Mucosa of gallbladder (tissue), 1 donor: ENCODE results near the gene SEC31A. TPM values are rescaled to one million over a fixed set of nuclear protein-coding genes. Genes with fewer than 3 reads are reported as not detected.
A peak's percentile ranks its signal among the peaks of the same experiment; 100 is the strongest.
"Not testable (repeated sequence)": the region's sequence is repeated elsewhere in the genome, so short reads cannot be mapped to it uniquely, and the experiment has no call there.

ENCODE experiments used
- DNase-seq: peaks from one replicate; pipeline ENCODE4 v3.0.0-alpha.2; 2020; ENCODE audit warnings: low spot score
- total RNA-seq: library from RNA; stranded (reverse); gene quantifications from one replicate; pipeline ENCODE4 v1.2.1, GENCODE V29; 2021
- donor health status: DM: no; HTN: no; CAD: no.

The SEC31A gene, protein sequence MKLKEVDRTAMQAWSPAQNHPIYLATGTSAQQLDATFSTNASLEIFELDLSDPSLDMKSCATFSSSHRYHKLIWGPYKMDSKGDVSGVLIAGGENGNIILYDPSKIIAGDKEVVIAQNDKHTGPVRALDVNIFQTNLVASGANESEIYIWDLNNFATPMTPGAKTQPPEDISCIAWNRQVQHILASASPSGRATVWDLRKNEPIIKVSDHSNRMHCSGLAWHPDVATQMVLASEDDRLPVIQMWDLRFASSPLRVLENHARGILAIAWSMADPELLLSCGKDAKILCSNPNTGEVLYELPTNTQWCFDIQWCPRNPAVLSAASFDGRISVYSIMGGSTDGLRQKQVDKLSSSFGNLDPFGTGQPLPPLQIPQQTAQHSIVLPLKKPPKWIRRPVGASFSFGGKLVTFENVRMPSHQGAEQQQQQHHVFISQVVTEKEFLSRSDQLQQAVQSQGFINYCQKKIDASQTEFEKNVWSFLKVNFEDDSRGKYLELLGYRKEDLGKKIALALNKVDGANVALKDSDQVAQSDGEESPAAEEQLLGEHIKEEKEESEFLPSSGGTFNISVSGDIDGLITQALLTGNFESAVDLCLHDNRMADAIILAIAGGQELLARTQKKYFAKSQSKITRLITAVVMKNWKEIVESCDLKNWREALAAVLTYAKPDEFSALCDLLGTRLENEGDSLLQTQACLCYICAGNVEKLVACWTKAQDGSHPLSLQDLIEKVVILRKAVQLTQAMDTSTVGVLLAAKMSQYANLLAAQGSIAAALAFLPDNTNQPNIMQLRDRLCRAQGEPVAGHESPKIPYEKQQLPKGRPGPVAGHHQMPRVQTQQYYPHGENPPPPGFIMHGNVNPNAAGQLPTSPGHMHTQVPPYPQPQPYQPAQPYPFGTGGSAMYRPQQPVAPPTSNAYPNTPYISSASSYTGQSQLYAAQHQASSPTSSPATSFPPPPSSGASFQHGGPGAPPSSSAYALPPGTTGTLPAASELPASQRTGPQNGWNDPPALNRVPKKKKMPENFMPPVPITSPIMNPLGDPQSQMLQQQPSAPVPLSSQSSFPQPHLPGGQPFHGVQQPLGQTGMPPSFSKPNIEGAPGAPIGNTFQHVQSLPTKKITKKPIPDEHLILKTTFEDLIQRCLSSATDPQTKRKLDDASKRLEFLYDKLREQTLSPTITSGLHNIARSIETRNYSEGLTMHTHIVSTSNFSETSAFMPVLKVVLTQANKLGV
- total RNA-seq = 227 TPM

- peak; percentile 97 for DNase-seq
Measured at GRCh38 chr4:82890901-82891706, at the start of gene SEC31A. Gene SEC31A, minus strand, starts transcription at chr4:82891153. Its CDS starts 9,217 bp downstream, at chr4:82881936.

DNA sequence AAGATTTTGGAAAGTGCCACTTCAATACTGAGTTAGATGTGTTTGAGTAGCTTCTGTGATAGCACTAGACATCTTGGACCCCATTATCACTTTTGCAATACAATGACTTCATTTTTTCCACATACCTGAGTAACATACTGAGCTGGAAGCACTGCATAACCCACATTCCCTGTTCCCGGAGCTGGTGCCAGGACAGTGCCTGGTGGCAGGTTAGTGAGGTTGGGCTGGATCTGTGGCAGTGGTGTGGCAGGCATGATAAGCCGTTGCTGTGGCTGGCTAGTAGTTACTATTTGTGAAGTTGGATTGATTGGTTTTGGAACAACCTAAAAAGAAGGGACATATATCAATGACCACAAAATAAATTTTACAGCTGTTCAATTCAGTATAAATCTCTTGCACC lies 48.5 kb upstream of the SEC31A start:
- DNase-seq = no peak

GRCh38 chr4:82934441-82934840 lies 43.5 kb upstream of the SEC31A start:
- DNase-seq = no peak

DNA sequence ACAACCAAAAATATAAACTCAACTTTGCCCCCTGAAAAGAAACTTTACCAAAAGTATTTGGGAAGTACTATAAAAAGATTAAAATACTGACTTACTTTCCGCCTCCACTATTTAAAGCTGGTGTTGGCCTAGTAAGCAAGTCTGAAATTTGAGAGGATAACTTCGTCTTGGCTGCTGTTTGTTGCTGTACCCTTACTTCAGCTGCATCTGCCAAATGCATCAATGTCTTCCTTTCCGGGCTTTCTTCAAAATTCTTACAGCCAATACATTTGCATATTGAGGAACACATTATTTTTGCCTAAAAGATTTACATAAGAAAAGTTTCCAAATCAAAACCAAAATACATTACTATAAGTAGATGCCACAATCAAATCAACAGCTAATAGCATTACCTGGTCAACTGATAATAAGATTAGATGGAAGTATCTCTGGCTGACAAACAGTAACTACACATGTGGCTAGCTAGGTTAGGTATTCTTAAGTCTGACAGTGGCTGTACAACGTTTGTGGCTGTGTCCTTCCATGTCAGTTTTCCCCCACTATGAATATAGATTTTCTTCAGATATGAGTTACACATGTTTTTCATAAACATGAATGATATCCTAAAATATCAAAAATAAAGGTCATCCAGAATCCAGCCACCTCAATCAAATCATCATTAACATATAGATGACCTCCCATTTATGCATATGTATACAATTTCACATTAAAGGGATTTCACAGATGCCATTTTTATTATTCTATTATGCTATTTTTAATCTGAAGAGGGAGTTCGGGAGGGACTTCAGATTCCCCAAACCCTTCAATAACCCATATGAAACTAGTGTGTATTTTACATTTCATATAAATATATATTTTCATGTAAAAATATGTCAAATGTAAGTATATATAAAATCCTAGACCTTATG lies 40.1 kb upstream of the SEC31A start:
- no peak for DNase-seq

DNA sequence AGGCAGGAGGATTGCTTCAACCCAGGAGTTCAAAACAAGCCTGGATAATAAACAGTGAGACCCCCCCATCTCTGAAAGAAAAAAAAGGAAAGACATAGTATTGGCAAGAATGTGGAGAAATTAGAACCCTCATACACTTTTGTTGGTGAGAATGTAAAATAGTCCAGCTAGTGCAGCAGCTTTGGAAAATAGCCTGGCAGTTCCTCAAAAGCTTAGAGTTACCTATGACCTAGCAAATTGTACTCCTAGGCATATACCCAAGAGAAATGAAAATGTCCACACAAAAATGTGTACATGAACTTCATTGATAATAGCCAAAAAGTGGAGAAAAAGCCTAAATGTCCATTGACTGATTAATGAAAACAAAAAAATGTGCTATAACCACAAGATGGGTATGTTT lies 30.8 kb upstream of the SEC31A start:
- no peak for DNase-seq

GRCh38 chr4:82919386-82919785 lies 28.4 kb upstream of the SEC31A start:
- no peak for DNase-seq

DNA sequence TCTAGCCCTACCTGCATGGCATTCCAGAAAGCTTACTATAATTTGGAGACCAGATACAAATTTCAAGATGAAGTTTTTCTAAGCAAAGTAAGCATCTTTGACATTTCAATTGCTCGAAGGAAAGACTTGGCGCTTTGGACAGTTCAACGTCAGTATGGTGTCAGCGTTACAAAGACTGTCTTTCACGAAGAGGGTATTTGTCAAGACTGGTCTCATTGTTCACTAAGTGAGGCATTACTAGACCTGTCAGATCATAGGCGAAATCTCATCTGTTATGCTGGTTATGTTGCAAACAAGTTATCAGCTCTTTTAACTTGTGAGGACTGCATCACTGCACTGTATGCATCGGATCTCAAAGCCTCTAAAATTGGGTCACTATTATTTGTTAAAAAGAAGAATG lies 27.1 kb upstream of the SEC31A start:
- no peak for DNase-seq

- DNase-seq = not testable (repeated sequence)
Measured at GRCh38 chr4:82913968-82914367, 23.0 kb upstream of the SEC31A start.

- DNase-seq = no peak
Measured at GRCh38 chr4:82913305-82913704, 22.4 kb upstream of the SEC31A start.

DNA sequence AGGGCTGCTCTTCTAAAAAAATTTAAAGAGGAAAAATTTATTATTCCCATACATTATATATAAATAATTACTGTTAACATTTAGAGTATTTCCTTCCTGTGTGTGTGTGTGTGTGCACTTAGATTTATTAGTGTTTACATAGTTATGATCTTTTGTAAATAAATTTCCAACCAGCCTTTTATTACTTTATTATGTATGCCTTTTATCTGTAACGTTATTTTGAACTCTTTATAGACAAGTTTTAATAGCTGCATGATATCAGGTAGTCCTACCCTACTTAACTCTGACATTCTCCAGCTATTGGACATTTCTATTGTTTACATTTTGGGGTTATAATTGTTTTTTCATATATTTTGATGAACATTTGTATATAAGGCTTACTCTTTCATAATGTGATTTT lies 18.4 kb upstream of the SEC31A start:
- DNase-seq = no peak

DNA sequence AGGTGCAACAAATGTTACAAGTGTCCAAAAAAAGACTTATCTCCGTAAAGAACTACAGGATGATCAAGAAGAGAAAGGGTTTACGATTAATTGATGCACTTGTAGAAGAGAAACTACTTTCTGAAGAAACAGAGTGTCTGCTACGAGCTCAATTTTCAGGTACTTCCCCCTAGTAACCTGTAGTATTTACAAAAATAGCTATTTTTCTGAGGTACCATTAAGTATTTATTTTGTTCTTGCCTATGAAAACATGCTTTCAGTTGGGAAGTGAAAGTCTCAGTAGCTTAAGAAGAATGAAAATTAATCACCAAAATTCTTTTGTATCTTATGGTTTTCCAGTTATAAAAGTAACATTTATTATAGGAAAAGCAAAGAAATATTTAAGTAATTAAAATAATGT lies 15.5 kb upstream of the SEC31A start:
- no peak for DNase-seq

- DNase-seq = no peak
Measured at GRCh38 chr4:82905205-82905604, 14.3 kb upstream of the SEC31A start.

- DNase-seq = no peak
Measured at GRCh38 chr4:82903737-82904136, 12.8 kb upstream of the SEC31A start.

DNA sequence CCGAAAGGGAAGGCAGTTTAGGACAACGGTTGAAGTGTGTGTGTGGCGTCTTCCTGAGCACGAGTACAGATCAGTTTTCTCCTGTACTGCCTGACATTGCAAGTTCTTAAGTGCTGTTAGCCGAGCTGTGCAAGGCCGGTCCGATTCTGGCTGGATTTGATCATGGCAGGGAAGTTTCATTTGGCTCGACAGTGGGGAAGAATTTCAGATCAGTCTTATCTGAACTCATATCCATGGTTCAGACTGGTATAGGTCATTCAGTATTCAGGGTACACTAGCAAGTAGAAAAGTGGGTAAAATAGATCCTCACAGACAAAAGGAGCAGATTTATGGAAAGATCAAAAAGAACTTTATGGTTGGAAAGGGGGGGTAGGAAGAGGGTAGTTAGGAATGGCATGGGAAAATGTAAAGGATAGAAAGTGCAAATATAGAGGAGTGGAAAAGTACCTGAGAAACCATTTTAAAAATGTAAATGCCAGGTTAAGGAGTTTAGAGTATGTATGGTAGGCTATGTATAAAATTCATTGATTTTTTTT lies 10.3 kb upstream of the SEC31A start:
- no peak for DNase-seq

GRCh38 chr4:82900411-82901182 lies 9.6 kb upstream of the SEC31A start, which contains the start of gene THAP9:
Gene THAP9, plus strand, starts transcription at chr4:82900735. Its CDS starts 68 bp downstream, at chr4:82900803.
- peak; percentile 99 for DNase-seq

- DNase-seq = no peak
Measured at GRCh38 chr4:82900066-82900410, 9.1 kb upstream of the SEC31A start.

- no peak for DNase-seq
Measured at GRCh38 chr4:82899374-82900065, 8.6 kb upstream of the SEC31A start.
